HEK293 (cell line): Measurements from ENCODE around the gene ASB5.

ENCODE experiments used
- CTCF ChIP-seq: fragments of 450-650 bp; formaldehyde crosslinking; IDR thresholded peaks from 2 replicates; pipeline ENCODE4 v1.5.1; 2016; ENCODE audit warnings: missing biosample characterization, missing genetic modification characterization
- EGR2 ChIP-seq: fragments of 450-650 bp; formaldehyde crosslinking; IDR thresholded peaks from 2 replicates; pipeline ENCODE4 v1.5.1; 2016; ENCODE audit warnings: low read depth, missing biosample characterization, missing genetic modification characterization
- GFI1B ChIP-seq: fragments of 450-650 bp; formaldehyde crosslinking; IDR thresholded peaks from 2 replicates; pipeline ENCODE4 v1.5.1; 2016; ENCODE audit warnings: missing biosample characterization, missing genetic modification characterization
- GLI2 ChIP-seq: fragments of 450-650 bp; formaldehyde crosslinking; IDR thresholded peaks from 2 replicates; pipeline ENCODE4; 2017; ENCODE audit warnings: missing biosample characterization, missing genetic modification characterization, low read depth, borderline replicate concordance
- GLIS1 ChIP-seq: fragments of 450-650 bp; formaldehyde crosslinking; IDR thresholded peaks from 2 replicates; pipeline ENCODE4 v1.5.1; 2016; ENCODE audit warnings: missing biosample characterization, missing genetic modification characterization
- HOXA7 ChIP-seq: sonication (generic); formaldehyde crosslinking; IDR thresholded peaks from 2 replicates; pipeline ENCODE4 v1.8.1; 2022; ENCODE audit warnings: missing genetic modification reagents, borderline replicate concordance
- OSR2 ChIP-seq: fragments of 450-650 bp; formaldehyde crosslinking; IDR thresholded peaks from 2 replicates; pipeline ENCODE4 v1.5.1; 2016; ENCODE audit warnings: missing biosample characterization, missing genetic modification characterization
- SALL2 ChIP-seq: fragments of 450-650 bp; formaldehyde crosslinking; IDR thresholded peaks from 2 replicates; pipeline ENCODE4 v1.5.0; 2017; ENCODE audit warnings: missing biosample characterization, mild to moderate bottlenecking, missing genetic modification characterization, borderline replicate concordance
- SCRT2 ChIP-seq: fragments of 450-650 bp; formaldehyde crosslinking; IDR thresholded peaks from 2 replicates; pipeline ENCODE4 v1.5.1; 2016; ENCODE audit warnings: missing biosample characterization, missing genetic modification characterization
- SP2 ChIP-seq: fragments of 450-650 bp; formaldehyde crosslinking; IDR thresholded peaks from 2 replicates; pipeline ENCODE4 v1.5.1; 2016; ENCODE audit warnings: missing biosample characterization, missing genetic modification characterization
- TSHZ1 ChIP-seq: fragments of 450-650 bp; formaldehyde crosslinking; IDR thresholded peaks from 2 replicates; pipeline ENCODE4 v1.5.1; 2016; ENCODE audit warnings: missing biosample characterization, missing genetic modification characterization, borderline replicate concordance
- YY2 ChIP-seq: fragments of 450-650 bp; formaldehyde crosslinking; IDR thresholded peaks from 2 replicates; pipeline ENCODE4 v1.5.1; 2016; ENCODE audit warnings: missing biosample characterization, missing genetic modification characterization
- ZBTB48 ChIP-seq: fragments of 450-650 bp; formaldehyde crosslinking; IDR thresholded peaks from 2 replicates; pipeline ENCODE4 v1.5.1; 2016; ENCODE audit warnings: missing biosample characterization, missing genetic modification characterization
- ZIC2 ChIP-seq: fragments of 450-650 bp; formaldehyde crosslinking; IDR thresholded peaks from 2 replicates; pipeline ENCODE4 v1.5.1; 2016; ENCODE audit warnings: missing biosample characterization, missing genetic modification characterization
- ZNF157 ChIP-seq: fragments of 450-650 bp; formaldehyde crosslinking; IDR thresholded peaks from 2 replicates; pipeline ENCODE4 v1.5.1; 2016; ENCODE audit warnings: missing biosample characterization, missing genetic modification characterization
- ZNF2 ChIP-seq: fragments of 450-650 bp; formaldehyde crosslinking; IDR thresholded peaks from 2 replicates; pipeline ENCODE4 v1.5.1; 2016; ENCODE audit warnings: missing biosample characterization, missing genetic modification characterization
- ZNF341 ChIP-seq: fragments of 450-650 bp; formaldehyde crosslinking; IDR thresholded peaks from 2 replicates; pipeline ENCODE4; 2016; ENCODE audit warnings: low read depth, missing biosample characterization, missing genetic modification characterization
- ZNF37A ChIP-seq: fragments of 450-650 bp; IDR thresholded peaks from 2 replicates; pipeline ENCODE4 v1.5.1; 2018; ENCODE audit warnings: missing biosample characterization, missing genetic modification characterization
- ZNF398 ChIP-seq: fragments of 450-650 bp; formaldehyde crosslinking; IDR thresholded peaks from 2 replicates; pipeline ENCODE4 v1.5.1; 2017; ENCODE audit warnings: missing biosample characterization, missing genetic modification characterization
- ZNF404 ChIP-seq: fragments of 450-650 bp; formaldehyde crosslinking; IDR thresholded peaks from 2 replicates; pipeline ENCODE4 v1.5.1; 2017; ENCODE audit warnings: missing biosample characterization, missing genetic modification characterization
- ZNF518A ChIP-seq: fragments of 450-650 bp; formaldehyde crosslinking; conservative IDR thresholded peaks from 2 replicates; pipeline ENCODE4 v1.5.1; 2016; ENCODE audit warnings: low read depth, missing biosample characterization, missing genetic modification characterization
- ZNF558 ChIP-seq: fragments of 450-650 bp; formaldehyde crosslinking; IDR thresholded peaks from 2 replicates; pipeline ENCODE4 v1.5.1; 2016; ENCODE audit warnings: missing biosample characterization, missing genetic modification characterization
- ZNF600 ChIP-seq: fragments of 450-650 bp; formaldehyde crosslinking; IDR thresholded peaks from 2 replicates; pipeline ENCODE4 v1.5.1; 2016; ENCODE audit warnings: missing biosample characterization, missing genetic modification characterization
- ZNF701 ChIP-seq: fragments of 450-650 bp; formaldehyde crosslinking; IDR thresholded peaks from 2 replicates; pipeline ENCODE4 v1.5.1; 2016; ENCODE audit warnings: missing biosample characterization, missing genetic modification characterization
- ZNF707 ChIP-seq: fragments of 450-650 bp; formaldehyde crosslinking; IDR thresholded peaks from 2 replicates; pipeline ENCODE4 v1.5.1; 2016; ENCODE audit warnings: missing biosample characterization, missing genetic modification characterization
- ZNF768 ChIP-seq: fragments of 450-650 bp; formaldehyde crosslinking; IDR thresholded peaks from 2 replicates; pipeline ENCODE4 v1.5.1; 2018; ENCODE audit warnings: missing biosample characterization, mild to moderate bottlenecking, missing genetic modification characterization
- ZSCAN4 ChIP-seq: fragments of 450-650 bp; formaldehyde crosslinking; IDR thresholded peaks from 2 replicates; pipeline ENCODE4 v1.5.1; 2017; ENCODE audit warnings: missing biosample characterization, missing genetic modification characterization

ASB5 gene

GRCh38 chr4:176195184-176195978 is 73.6 kb downstream of the ASB5 start, which contains the start of gene SPATA4 (continued):
- no peak for TF ChIP-seq EGR2
- no peak for TF ChIP-seq GFI1B (tag by site-specific recombination)
- 0 out of 2 replicates have a peak, but pooled peaks have one; percentile 27 for TF ChIP-seq ZNF2 (tag by site-specific recombination)
- TF ChIP-seq ZNF600 (tag by site-specific recombination) = peak; percentile 95
- TF ChIP-seq ZNF558 (tag by site-specific recombination) = no peak
- TF ChIP-seq SP2 (tag by site-specific recombination) = peak; percentile 54
- TF ChIP-seq HOXA7 (CRISPR knock-in tag) = no peak
- no peak for TF ChIP-seq ZNF37A
- TF ChIP-seq ZNF701 (tag by site-specific recombination) = no peak
- TF ChIP-seq ZNF518A (tag by site-specific recombination) = peak; percentile 60; the same call in 1 of the 2 replicates
- TF ChIP-seq YY2 (tag by site-specific recombination) = peak; percentile 60; the same call in 1 of the 2 replicates
- no peak for TF ChIP-seq OSR2 (tag by site-specific recombination)
- TF ChIP-seq GLIS1 = peak; percentile 66; the same call in 1 of the 2 replicates
- peak; percentile 52 for TF ChIP-seq ZNF398
- no peak for TF ChIP-seq ZNF157
- peak; percentile 12; the same call in 1 of the 2 replicates for TF ChIP-seq TSHZ1 (tag by site-specific recombination)
- no peak for TF ChIP-seq ZNF341 (tag by site-specific recombination)
- peak; percentile 25; the same call in 1 of the 2 replicates for TF ChIP-seq ZBTB48 (tag by site-specific recombination)
- TF ChIP-seq ZNF768 (tag by site-specific recombination) = no peak
- TF ChIP-seq GLI2 (tag by site-specific recombination) = no peak
- no peak for TF ChIP-seq ZNF404 (tag by site-specific recombination)
- no peak for TF ChIP-seq SALL2 (tag by site-specific recombination)
- no peak for TF ChIP-seq ZSCAN4 (tag by site-specific recombination)
- TF ChIP-seq ZNF707 (tag by site-specific recombination) = no peak
- TF ChIP-seq ZIC2 = peak; percentile 73
- TF ChIP-seq CTCF (tag by site-specific recombination) = no peak
- TF ChIP-seq SCRT2 (tag by site-specific recombination) = peak; percentile 99
